NOMO-1 treated with DMSO at 0.1 percent for 48 hours (cell line): ENCODE measurements around the gene AMPD1.

ENCODE experiments used
- DNase-seq: peaks from one replicate; lab custom pipeline; 2025; ENCODE audit not compliant: unreplicated experiment; lab: John Stamatoyannopoulos, UW

Gene AMPD1

GRCh38 chr1:114641377-114641776, 54.0 kb downstream of the AMPD1 start:
- no peak for DNase-seq

DNA sequence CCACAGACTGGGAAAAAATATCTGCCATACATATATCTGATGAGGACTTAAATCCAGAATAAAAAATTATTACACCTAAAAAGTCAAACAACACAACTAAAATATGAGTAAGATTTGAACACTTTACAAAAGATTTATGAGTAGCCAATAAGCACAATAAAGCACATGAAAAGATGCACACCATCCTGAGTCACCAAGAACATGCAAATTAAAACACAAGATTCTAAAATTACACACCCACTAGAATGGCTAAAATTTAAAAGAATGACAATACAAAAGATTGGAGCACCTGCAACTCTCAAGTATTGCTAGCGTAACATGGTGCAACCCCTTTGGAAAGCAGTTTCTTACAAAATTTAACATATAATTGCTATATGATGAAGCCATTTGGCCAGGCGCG, 56.4 kb downstream of the AMPD1 start:
- DNase-seq, result no peak

DNA sequence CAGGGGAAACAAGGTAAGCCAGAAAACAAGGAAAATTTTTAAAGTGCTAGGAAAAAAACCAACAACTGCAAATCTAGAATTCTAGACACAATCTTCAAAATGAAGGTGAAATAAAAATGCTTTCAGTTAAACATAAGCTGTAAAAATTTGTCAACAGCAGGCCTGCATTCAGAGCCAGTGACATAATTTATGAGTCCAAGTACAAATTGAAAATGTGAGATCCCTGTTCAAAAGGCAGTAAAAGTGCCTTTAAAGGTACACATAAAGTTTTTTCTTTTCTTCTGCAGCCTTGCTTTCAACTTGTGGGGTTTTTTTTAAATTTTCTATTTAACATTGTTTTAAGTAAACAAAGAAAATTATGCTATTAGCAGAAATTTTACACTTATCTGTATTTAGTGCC, 62.9 kb downstream of the AMPD1 start:
- DNase-seq, result no peak

DNA sequence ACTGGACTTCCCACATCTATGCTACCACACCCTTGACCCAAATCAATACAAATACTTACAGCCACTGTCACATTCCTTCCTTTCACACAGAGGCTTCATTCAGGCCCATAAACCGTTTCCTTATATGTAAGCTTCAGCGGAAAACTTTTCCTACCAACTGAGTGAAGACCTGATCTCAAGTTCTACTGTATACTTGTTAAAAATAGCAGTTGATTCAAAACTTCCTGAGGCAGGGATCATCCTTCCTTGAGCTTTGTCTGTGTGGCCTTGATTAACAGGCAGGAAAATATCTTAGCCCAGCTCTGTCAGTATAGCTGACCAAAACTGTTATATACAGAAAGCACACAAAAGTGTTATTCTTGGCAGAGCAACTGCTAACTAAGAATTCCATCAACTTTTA, 68.2 kb downstream of the AMPD1 start:
- no peak for DNase-seq

- DNase-seq, result no peak
Observed at GRCh38 chr1:114623364-114623763, 72.0 kb downstream of the AMPD1 start.
